Measurements from ENCODE around the gene PLXNA4.

DNA sequence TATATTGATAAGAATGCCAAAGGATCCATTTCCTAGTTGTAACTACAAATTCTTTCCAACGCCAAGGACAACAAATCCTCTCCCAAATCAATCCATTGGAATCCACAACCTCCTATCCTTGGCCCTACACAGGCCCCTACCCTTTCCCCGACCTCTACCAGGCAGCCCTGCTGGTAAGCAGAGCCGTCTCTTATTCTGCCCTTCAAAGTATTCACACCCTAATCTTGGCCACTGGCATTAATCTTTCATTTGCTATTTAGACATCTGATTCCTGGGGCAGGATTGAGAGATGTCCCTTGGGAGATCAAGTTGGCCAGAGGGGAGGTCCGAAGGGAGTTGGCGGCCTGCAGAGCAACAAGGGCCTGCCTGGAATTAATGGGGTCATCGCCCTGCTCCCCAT, 161.4 kb downstream of the PLXNA4 start:
- TF ChIP-seq CTCF (IDR thresholded peaks at IDR 0.05; ENCODE audit: poor library complexity) = no peak
- TF ChIP-seq EZH2phosphoT487 (IDR thresholded peaks at IDR 0.05; ENCODE audit: low read depth, severe bottlenecking, unreplicated experiment) = no peak

Data from hepatocyte (in vitro differentiated cells).